Measurements from ENCODE around the gene SORT1. TPM values are rescaled to one million over a fixed set of nuclear protein-coding genes. Genes with fewer than 3 reads are reported as not detected.

Gene SORT1
- total and polyA plus RNA-seq, 10 donors: 2.0 to 63.9 (median 35.0) TPM

- Histone ChIP-seq H3K4me1 (peaks cover 0 to 48% (median 29%) of the 10 kb centered on the region in 6 donors), H3K9me3 (no peaks in the 10 kb centered on the region), H3K4me3 (no peak overlapping the region), H3K27ac (no peak overlapping the region), H3K36me3 (peaks cover 0 to 53% (median 33%) of the 10 kb centered on the region in 6 donors), H3K27me3 (replicated peaks in 1 of 7) (peaks cover 0 to 37% (median 9%) of the 10 kb centered on the region in 7 donors)
- WGBS, 5 donors: 90 to 99% (median 94%) methylated on average over 3 of the region's 3 CpGs
- no peak for DNase-seq
- TF ChIP-seq POLR2AphosphoS5 (IDR thresholded peaks at IDR 0.05) (no peak), POLR2A (IDR thresholded peaks at IDR 0.05) (no peak), CTCF (IDR thresholded peaks at IDR 0.05 in 8 of 11, conservative IDR thresholded peaks at IDR 0.05 in 3 of 11) (no peak)
- intact Hi-C loops (cut with DNase I; ENCODE audit: low total_unique reads): no loop called here
Observed at GRCh38 chr1:109400035-109400655, 2.4 kb upstream of the SORT1 start.

GRCh38 chr1:109399326-109399957 is 1.7 kb upstream of the SORT1 start:
- TF ChIP-seq CTCF (IDR thresholded peaks at IDR 0.05 in 8 of 11, conservative IDR thresholded peaks at IDR 0.05 in 3 of 11): peak; percentile 25 to 82 (median 68)
- TF ChIP-seq POLR2A (IDR thresholded peaks at IDR 0.05): no peak
- peaks cover 0 to 46% (median 32%) of the 10 kb centered on the region in 6 donors for H3K36me3 ChIP-seq
- 32 to 45% (median 42%) methylated on average over 2 of the region's 2 CpGs for WGBS, 5 donors
- DNase-seq: no peak
- H3K4me3 ChIP-seq: no peak overlapping the region
- no peak overlapping the region for H3K27ac ChIP-seq
- intact Hi-C loops (cut with DNase I; ENCODE audit: low total_unique reads): loop anchor here (5.0 kb wide), 1 partner anchor 122 kb away; no protein-coding TSS in a partner anchor
- no peaks in the 10 kb centered on the region for H3K9me3 ChIP-seq
- H3K4me1 ChIP-seq: peaks cover 0 to 48% (median 27%) of the 10 kb centered on the region in 6 donors
- peaks cover 0 to 42% (median 9%) of the 10 kb centered on the region in 7 donors for H3K27me3 ChIP-seq (replicated peaks in 1 of 7)

- intact Hi-C loops (cut with DNase I; ENCODE audit: low total_unique reads): loop anchor here (5.0 kb wide), 1 partner anchor 121 kb away; no protein-coding TSS in a partner anchor
- TF ChIP-seq POLR2A (IDR thresholded peaks at IDR 0.05): no peak
- TF ChIP-seq POLR2AphosphoS5 (IDR thresholded peaks at IDR 0.05): no peak
- TF ChIP-seq CTCF (IDR thresholded peaks at IDR 0.05 in 8 of 11, conservative IDR thresholded peaks at IDR 0.05 in 3 of 11): no peak
- 60 to 61% (median 60%) methylated on average over 18 of the region's 18 CpGs for WGBS, 5 donors
- peaks cover 0 to 54% (median 31%) of the 10 kb centered on the region in 6 donors for H3K4me1 ChIP-seq
- no peak for DNase-seq
- peaks cover 0 to 38% (median 29%) of the 10 kb centered on the region in 6 donors for H3K36me3 ChIP-seq
- H3K27ac ChIP-seq: peak overlapping the region in 4 of 8 donors; percentile 40 to 86 (median 82)
- H3K9me3 ChIP-seq: no peaks in the 10 kb centered on the region
- H3K27me3 ChIP-seq (replicated peaks in 1 of 7): peaks cover 0 to 46% (median 9%) of the 10 kb centered on the region in 7 donors
- H3K4me3 ChIP-seq: peak overlapping the region; percentile 22 to 80 (median 48)
Observed at GRCh38 chr1:109398343-109399225, 866 bp upstream of the SORT1 start.
